Parathyroid adenoma (tissue), 2 donors: ENCODE results near the gene PCDHGB6.
A peak's percentile ranks its signal among the peaks of the same experiment; 100 is the strongest.
"Not testable (repeated sequence)": the region's sequence is repeated elsewhere in the genome, so short reads cannot be mapped to it uniquely, and the experiment has no call there.

Experiments
- H2AFZ ChIP-seq: fragments of 300-600 bp; sonication (generic); one replicate; pipeline ENCODE4 v1.7.0; 2017; ENCODE audit warnings: antibody characterized with exemption, mild to moderate bottlenecking
- H3K27ac ChIP-seq: fragments of 300-600 bp; sonication (generic); one replicate; pipeline ENCODE4 v1.7.0; 2017
- H3K27me3 ChIP-seq: fragments of 300-600 bp; sonication (generic); one replicate; pipeline ENCODE4 v1.7.0; 2017; ENCODE audit warnings: low read length; ENCODE audit not compliant: control insufficient read depth, insufficient read depth
- H3K36me3 ChIP-seq: fragments of 300-600 bp; sonication (generic); one replicate; pipeline ENCODE4 v1.7.0; 2017; ENCODE audit warnings: low read length; ENCODE audit not compliant: control insufficient read depth, insufficient read depth
- H3K4me1 ChIP-seq: fragments of 300-600 bp; sonication (generic); one replicate; pipeline ENCODE4 v1.7.0; 2017; ENCODE audit warnings: control low read depth
- H3K4me2 ChIP-seq: fragments of 300-600 bp; sonication (generic); one replicate; pipeline ENCODE4 v1.7.0; 2017; ENCODE audit warnings: low read length
- H3K4me3 ChIP-seq: fragments of 300-600 bp; sonication (generic); one replicate; pipeline ENCODE4 v1.7.0; 2017; ENCODE audit warnings: low read depth, low read length
- H3K79me2 ChIP-seq: fragments of 300-600 bp; sonication (generic); one replicate; pipeline ENCODE4 v1.7.0; 2017; ENCODE audit warnings: control low read depth
- H3K9ac ChIP-seq: fragments of 300-600 bp; sonication (generic); one replicate; pipeline ENCODE4 v1.7.0; 2017; ENCODE audit warnings: mild to moderate bottlenecking
- H3K9me3 ChIP-seq: fragments of 300-600 bp; sonication (generic); one replicate; pipeline ENCODE4 v1.7.0; 2017; ENCODE audit warnings: low read length; ENCODE audit not compliant: control insufficient read depth
- TF ChIP-seq, protein P1 (sequence below): fragments of 300-600 bp; sonication (generic); IDR thresholded peaks from one replicate; pipeline ENCODE4 v1.7.0; 2017; ENCODE audit warnings: antibody characterized with exemption, mild to moderate bottlenecking
- donor health status: primary hyperparathyroidism.

Gene PCDHGB6

DNA sequence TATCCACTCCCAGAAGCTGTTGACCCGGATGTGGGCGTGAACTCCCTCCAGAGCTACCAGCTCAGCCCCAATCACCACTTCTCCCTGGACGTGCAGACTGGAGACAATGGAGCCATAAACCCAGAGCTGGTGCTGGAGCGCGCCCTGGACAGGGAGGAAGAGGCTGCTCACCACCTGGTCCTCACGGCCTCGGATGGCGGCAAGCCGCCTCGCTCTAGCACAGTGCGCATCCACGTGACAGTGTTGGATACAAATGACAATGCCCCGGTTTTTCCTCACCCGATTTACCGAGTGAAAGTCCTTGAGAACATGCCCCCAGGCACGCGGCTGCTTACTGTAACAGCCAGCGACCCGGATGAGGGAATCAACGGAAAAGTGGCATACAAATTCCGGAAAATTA lies 14.6 kb upstream of the PCDHGB6 start:
- TF ChIP-seq, protein P1, sequence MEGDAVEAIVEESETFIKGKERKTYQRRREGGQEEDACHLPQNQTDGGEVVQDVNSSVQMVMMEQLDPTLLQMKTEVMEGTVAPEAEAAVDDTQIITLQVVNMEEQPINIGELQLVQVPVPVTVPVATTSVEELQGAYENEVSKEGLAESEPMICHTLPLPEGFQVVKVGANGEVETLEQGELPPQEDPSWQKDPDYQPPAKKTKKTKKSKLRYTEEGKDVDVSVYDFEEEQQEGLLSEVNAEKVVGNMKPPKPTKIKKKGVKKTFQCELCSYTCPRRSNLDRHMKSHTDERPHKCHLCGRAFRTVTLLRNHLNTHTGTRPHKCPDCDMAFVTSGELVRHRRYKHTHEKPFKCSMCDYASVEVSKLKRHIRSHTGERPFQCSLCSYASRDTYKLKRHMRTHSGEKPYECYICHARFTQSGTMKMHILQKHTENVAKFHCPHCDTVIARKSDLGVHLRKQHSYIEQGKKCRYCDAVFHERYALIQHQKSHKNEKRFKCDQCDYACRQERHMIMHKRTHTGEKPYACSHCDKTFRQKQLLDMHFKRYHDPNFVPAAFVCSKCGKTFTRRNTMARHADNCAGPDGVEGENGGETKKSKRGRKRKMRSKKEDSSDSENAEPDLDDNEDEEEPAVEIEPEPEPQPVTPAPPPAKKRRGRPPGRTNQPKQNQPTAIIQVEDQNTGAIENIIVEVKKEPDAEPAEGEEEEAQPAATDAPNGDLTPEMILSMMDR = no peak
- Histone ChIP-seq H3K79me2 (no peaks in the 10 kb centered on the region), H3K9ac (no peak overlapping the region), H3K4me1 (no peaks in the 10 kb centered on the region), H3K4me3 (no peak overlapping the region), H3K27ac (no peak overlapping the region), H3K4me2 (no peak overlapping the region), H3K36me3 (peaks cover 3% of the 10 kb centered on the region), H3K9me3 (no peaks in the 10 kb centered on the region), H3K27me3 (no peaks in the 10 kb centered on the region), H2AFZ (no peak overlapping the region)

DNA sequence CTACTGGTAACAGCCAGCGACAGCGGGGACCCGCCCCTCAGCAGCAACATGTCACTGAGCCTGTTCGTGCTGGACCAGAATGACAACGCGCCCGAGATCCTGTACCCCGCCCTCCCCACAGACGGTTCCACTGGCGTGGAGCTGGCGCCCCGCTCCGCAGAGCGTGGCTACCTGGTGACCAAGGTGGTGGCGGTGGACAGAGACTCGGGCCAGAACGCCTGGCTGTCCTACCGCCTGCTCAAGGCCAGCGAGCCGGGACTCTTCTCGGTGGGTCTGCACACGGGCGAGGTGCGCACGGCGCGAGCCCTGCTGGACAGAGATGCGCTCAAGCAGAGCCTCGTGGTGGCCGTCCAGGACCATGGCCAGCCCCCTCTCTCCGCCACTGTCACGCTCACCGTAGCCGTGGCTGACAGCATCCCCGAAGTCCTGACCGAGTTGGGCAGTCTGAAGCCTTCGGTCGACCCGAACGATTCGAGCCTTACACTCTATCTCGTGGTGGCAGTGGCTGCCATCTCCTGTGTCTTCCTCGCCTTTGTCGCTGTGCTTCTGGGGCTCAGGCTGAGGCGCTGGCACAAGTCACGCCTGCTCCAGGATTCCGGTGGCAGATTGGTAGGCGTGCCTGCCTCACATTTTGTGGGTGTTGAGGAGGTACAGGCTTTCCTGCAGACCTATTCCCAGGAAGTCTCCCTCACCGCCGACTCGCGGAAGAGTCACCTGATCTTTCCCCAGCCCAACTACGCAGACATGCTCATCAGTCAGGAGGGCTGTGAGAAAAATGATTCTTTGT lies 13.2 kb upstream of the PCDHGB6 start:
- H3K9ac ChIP-seq, H2AFZ ChIP-seq, H3K79me2 ChIP-seq, H3K9me3 ChIP-seq, H3K27ac ChIP-seq, H3K36me3 ChIP-seq, H3K4me1 ChIP-seq, H3K4me2 ChIP-seq, H3K4me3 ChIP-seq, H3K27me3 ChIP-seq: not testable (repeated sequence)

DNA sequence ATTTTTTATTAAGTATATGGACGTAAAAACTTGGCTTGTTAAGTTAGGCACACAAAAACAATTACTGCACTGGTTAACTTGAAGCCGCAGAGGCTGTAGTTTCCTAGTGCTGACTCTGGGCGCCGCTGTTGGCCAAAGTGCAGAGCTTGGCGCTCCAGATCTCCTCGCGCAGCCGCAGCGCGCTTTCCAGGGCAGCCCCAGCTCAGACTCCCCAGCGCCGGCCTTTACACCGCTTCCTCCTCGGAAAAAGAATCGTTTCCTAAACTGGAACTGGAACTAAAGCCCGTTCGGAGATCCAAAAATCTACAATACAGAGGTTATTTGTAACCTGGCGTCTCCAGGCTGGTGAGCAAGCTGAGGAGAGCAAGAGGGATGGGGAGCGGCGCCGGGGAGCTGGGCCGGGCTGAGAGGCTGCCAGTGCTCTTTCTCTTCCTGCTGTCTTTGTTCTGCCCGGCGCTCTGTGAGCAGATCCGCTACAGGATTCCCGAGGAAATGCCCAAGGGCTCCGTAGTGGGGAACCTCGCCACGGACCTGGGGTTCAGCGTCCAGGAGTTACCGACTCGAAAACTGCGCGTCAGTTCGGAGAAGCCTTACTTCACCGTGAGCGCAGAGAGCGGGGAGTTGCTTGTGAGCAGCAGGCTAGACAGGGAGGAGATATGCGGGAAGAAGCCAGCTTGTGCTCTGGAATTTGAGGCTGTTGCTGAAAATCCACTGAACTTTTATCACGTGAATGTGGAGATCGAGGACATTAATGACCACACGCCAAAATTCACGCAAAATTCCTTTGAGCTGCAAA lies 9.9 kb upstream of the PCDHGB6 start, which contains the start of gene PCDHGB5:
PCDHGB5 (plus strand) TSS at position 192 of the 796 bp plus-strand sequence; CDS start at position 373, 181 bp downstream.
- not testable (repeated sequence) for H3K9me3 ChIP-seq, H3K4me1 ChIP-seq, H3K27me3 ChIP-seq, H2AFZ ChIP-seq, H3K4me2 ChIP-seq, H3K79me2 ChIP-seq, H3K9ac ChIP-seq, H3K36me3 ChIP-seq
- Histone ChIP-seq H3K4me3 (peak within 1 kb of the TSS; percentile 41), H3K27ac (peak within 1 kb of the TSS; percentile 60)
- TF ChIP-seq, protein P1 = peak; percentile 44

DNA sequence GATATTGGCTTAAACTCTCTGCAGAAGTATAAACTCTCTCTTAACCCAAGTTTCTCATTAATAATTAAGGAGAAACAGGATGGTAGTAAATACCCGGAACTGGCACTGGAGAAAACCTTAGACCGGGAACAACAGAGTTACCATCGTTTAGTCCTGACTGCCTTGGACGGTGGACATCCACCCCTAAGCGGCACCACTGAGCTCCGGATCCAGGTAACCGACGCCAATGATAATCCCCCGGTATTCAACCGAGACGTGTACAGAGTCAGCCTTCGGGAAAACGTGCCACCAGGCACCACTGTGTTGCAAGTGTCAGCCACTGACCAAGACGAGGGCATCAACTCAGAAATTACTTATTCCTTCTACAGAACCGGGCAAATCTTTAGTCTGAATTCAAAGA lies 9.2 kb upstream of the PCDHGB6 start:
- H3K4me3 ChIP-seq = no peak overlapping the region
- TF ChIP-seq, protein P1 = no peak
- no peak overlapping the region for H3K9ac ChIP-seq
- H3K79me2 ChIP-seq = no peaks in the 10 kb centered on the region
- H3K27me3 ChIP-seq = no peaks in the 10 kb centered on the region
- peaks cover 5% of the 10 kb centered on the region for H3K9me3 ChIP-seq
- H3K4me1 ChIP-seq = no peaks in the 10 kb centered on the region
- no peaks in the 10 kb centered on the region for H3K36me3 ChIP-seq
- no peak overlapping the region for H3K4me2 ChIP-seq
- no peak overlapping the region for H3K27ac ChIP-seq
- no peak overlapping the region for H2AFZ ChIP-seq

DNA sequence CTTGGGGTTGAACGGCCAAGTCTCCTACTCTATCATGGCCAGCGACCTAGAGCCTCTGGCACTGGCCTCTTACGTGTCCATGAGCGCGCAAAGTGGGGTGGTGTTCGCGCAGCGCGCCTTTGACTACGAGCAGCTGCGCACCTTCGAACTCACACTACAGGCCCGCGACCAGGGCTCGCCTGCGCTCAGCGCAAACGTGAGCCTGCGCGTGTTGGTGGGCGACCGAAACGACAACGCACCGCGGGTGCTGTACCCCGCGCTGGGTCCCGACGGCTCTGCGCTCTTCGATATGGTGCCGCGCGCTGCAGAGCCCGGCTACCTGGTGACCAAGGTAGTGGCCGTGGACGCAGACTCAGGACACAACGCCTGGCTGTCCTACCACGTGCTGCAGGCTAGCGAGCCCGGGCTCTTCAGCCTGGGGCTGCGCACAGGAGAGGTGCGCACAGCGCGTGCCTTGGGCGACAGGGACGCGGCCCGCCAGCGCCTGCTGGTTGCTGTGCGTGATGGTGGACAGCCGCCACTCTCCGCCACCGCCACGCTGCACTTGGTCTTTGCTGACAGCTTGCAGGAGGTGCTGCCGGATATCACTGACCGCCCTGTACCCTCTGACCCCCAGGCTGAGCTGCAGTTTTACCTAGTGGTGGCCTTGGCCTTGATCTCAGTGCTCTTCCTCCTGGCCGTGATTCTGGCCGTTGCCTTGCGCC lies 8.1 kb upstream of the PCDHGB6 start:
- Histone ChIP-seq H3K36me3 (no peaks in the 10 kb centered on the region), H3K27me3 (no peaks in the 10 kb centered on the region), H3K4me2 (no peak overlapping the region), H3K4me3 (no peak overlapping the region), H2AFZ (no peak overlapping the region), H3K4me1 (no peaks in the 10 kb centered on the region), H3K79me2 (no peaks in the 10 kb centered on the region), H3K9ac (no peak overlapping the region), H3K9me3 (peaks cover 9% of the 10 kb centered on the region), H3K27ac (no peak overlapping the region)
- TF ChIP-seq, protein P1 = no peak
